ENCODE results near the gene CSRNP3. TPM values are rescaled to one million over a fixed set of nuclear protein-coding genes. Genes with fewer than 3 reads are reported as not detected.

CSRNP3 gene
- total RNA-seq, 1 donor from 2014 or later, result 4.0 TPM

GRCh38 chr2:165467921-165468320 lies 1.6 kb upstream of the CSRNP3 start:
- DNase-seq, result no peak
- no peaks in the 10 kb centered on the region for H3K36me3 ChIP-seq
- no peaks in the 10 kb centered on the region for H3K9me3 ChIP-seq (replicated peaks)
- H3K4me3 ChIP-seq, result no peak overlapping the region
- no peak for TF ChIP-seq CTCF (IDR thresholded peaks at IDR 0.05; ENCODE audit: borderline replicate concordance)
- no peak overlapping the region for H3K27ac ChIP-seq (replicated peaks)
- H3K4me1 ChIP-seq, result peaks cover 33% of the 10 kb centered on the region
- intact Hi-C loops (cut with micrococcal nuclease), result no loop called here
- no peaks in the 10 kb centered on the region for H3K27me3 ChIP-seq (ENCODE audit: low read depth)

GRCh38 chr2:165470361-165470760 lies 863 bp downstream of the CSRNP3 start:
- Histone ChIP-seq H3K4me1 (peaks cover 50% of the 10 kb centered on the region), H3K36me3 (no peaks in the 10 kb centered on the region), H3K9me3 (replicated peaks) (no peaks in the 10 kb centered on the region), H3K27me3 (ENCODE audit: low read depth) (no peaks in the 10 kb centered on the region), H3K4me3 (peak overlapping the region; percentile 64), H3K27ac (replicated peaks) (no peak overlapping the region)
- TF ChIP-seq CTCF (IDR thresholded peaks at IDR 0.05; ENCODE audit: borderline replicate concordance), result no peak
- DNase-seq, result no peak
- intact Hi-C loops (cut with micrococcal nuclease), result no loop called here

- peak overlapping the region; percentile 64 for H3K4me3 ChIP-seq
- H3K27ac ChIP-seq (replicated peaks), result no peak overlapping the region
- no peaks in the 10 kb centered on the region for H3K9me3 ChIP-seq (replicated peaks)
- no peaks in the 10 kb centered on the region for H3K27me3 ChIP-seq (ENCODE audit: low read depth)
- no peak for TF ChIP-seq CTCF (IDR thresholded peaks at IDR 0.05; ENCODE audit: borderline replicate concordance)
- H3K36me3 ChIP-seq, result no peaks in the 10 kb centered on the region
- intact Hi-C loops (cut with micrococcal nuclease), result no loop called here
- H3K4me1 ChIP-seq, result peaks cover 50% of the 10 kb centered on the region
- no peak for DNase-seq
Measured at GRCh38 chr2:165471349-165471950, 2.0 kb downstream of the CSRNP3 start.

GRCh38 chr2:165472922-165473321 lies 3.4 kb downstream of the CSRNP3 start:
- intact Hi-C loops (cut with micrococcal nuclease), result no loop called here
- H3K4me3 ChIP-seq, result peak overlapping the region; percentile 32
- no peak for TF ChIP-seq CTCF (IDR thresholded peaks at IDR 0.05; ENCODE audit: borderline replicate concordance)
- peaks cover 50% of the 10 kb centered on the region for H3K4me1 ChIP-seq
- H3K27me3 ChIP-seq (ENCODE audit: low read depth), result no peaks in the 10 kb centered on the region
- no peak for DNase-seq
- H3K9me3 ChIP-seq (replicated peaks), result no peaks in the 10 kb centered on the region
- H3K36me3 ChIP-seq, result no peaks in the 10 kb centered on the region
- no peak overlapping the region for H3K27ac ChIP-seq (replicated peaks)

GRCh38 chr2:165474619-165475276 lies 5.2 kb downstream of the CSRNP3 start:
- no peak for TF ChIP-seq CTCF (IDR thresholded peaks at IDR 0.05; ENCODE audit: borderline replicate concordance)
- H3K4me3 ChIP-seq, result no peak overlapping the region
- H3K36me3 ChIP-seq, result no peaks in the 10 kb centered on the region
- DNase-seq, result no peak
- intact Hi-C loops (cut with micrococcal nuclease), result no loop called here
- no peak overlapping the region for H3K27ac ChIP-seq (replicated peaks)
- peaks cover 45% of the 10 kb centered on the region for H3K4me1 ChIP-seq
- no peaks in the 10 kb centered on the region for H3K27me3 ChIP-seq (ENCODE audit: low read depth)
- no peaks in the 10 kb centered on the region for H3K9me3 ChIP-seq (replicated peaks)
